Activated naive CD8-positive, alpha-beta T cell treated with anti-CD3 and anti-CD28 coated beads, Interleukin-2, amount 10 ng/mL, durations not matched to agents 7 days and 5 days (primary cell): ENCODE measurements around the gene HTR3D. TPM values are rescaled to one million over a fixed set of nuclear protein-coding genes. Genes with fewer than 3 reads are reported as not detected.
"Not testable (repeated sequence)": the region's sequence is repeated elsewhere in the genome, so short reads cannot be mapped to it uniquely, and the experiment has no call there.

Experiments used
- ATAC-seq: fragments of 150-1000 bp; cut with Tn5 transposase; one replicate; pipeline ENCODE4 v1.10.0; 2021; ENCODE audit warnings: low read depth, moderate library complexity
- POLR2A ChIA-PET: fragments of 350-600 bp; sonication (Branson Sonifier 250); formaldehyde crosslinking; loops from one replicate; lab custom pipeline; 2021; ENCODE audit warnings: antibody characterized with exemption; lab: Charles Lee
- DNase-seq: peaks from one replicate; pipeline ENCODE4 v3.0.0; 2021
- H3K27ac Mint-ChIP-seq: one replicate; pipeline ENCODE4 v1.8.0; 2022; ENCODE audit warnings: mild to moderate bottlenecking, mixed read lengths
- H3K27me3 Mint-ChIP-seq: one replicate; pipeline ENCODE4 v1.8.0; 2022; ENCODE audit warnings: mild to moderate bottlenecking, moderate library complexity, mixed read lengths
- H3K36me3 Mint-ChIP-seq: one replicate; pipeline ENCODE4 v1.8.0; 2021; ENCODE audit warnings: mild to moderate bottlenecking, mixed read lengths
- H3K4me1 Mint-ChIP-seq: one replicate; pipeline ENCODE4 v1.8.0; 2021; ENCODE audit warnings: mixed read lengths
- H3K4me3 Mint-ChIP-seq: one replicate; pipeline ENCODE4 v1.8.0; 2022; ENCODE audit warnings: mild to moderate bottlenecking, moderate library complexity, mixed read lengths
- H3K9me3 Mint-ChIP-seq: one replicate; pipeline ENCODE4 v1.8.0; 2021; ENCODE audit warnings: mixed read lengths
- total RNA-seq, 2 experiments: library from RNA; stranded (reverse); gene quantifications; one replicate each; pipeline ENCODE4 v1.2.3, GENCODE V29; 2021

HTR3D gene
- total RNA-seq, 2 experiments from 2014 or later: not detected

DNA sequence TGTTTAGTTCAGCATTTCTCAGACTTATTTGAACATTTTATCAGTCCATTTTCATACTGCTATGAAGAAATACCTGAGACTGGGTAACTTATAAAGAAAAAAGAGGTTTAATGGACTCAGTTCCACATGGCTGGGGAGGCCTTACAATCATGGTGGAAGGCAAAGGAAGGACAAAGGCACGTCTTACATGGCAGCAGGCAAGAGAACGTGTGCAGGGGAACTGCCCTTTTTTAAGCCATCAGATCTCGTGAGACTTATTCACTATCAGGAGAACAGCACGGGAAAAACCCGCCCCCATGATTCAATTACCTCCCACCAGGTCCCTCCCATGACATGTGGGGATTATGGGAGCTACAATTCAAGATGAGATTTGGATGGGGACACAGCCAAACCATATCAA is 6.3 kb upstream of the HTR3D start:
- H3K36me3 Mint-ChIP-seq, H3K27ac Mint-ChIP-seq, ATAC-seq, H3K9me3 Mint-ChIP-seq, H3K4me3 Mint-ChIP-seq, DNase-seq, H3K4me1 Mint-ChIP-seq, POLR2A ChIA-PET: not testable (repeated sequence)
- peaks cover 12% of the 10 kb centered on the region for H3K27me3 Mint-ChIP-seq

DNA sequence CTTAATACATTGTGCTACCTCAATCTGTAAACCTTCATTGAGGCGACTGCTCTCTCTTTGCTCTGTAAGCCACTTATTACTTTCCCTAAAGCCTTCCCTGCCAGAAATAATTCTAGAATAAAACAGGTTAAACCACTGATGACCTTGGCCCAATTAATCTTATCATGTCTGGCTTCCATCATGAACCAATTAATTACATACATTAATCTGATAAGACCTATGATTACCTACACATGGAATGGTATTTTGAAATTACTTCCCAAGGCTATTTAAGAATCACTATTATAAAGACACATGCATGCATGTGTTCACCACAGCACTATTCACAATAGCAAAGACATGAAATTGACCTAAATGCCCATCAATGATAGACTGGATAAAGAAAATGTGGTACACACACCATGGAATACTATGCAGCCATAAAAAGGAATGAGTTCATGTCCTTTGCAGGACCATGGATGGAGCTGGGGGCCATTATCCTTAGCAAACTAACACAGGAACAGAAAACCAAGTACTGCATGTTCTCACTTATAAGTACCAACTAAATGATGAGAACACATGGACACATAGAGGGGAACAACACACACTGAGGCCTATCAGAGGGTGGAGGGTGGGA is 3.2 kb upstream of the HTR3D start:
- H3K27ac Mint-ChIP-seq, H3K27me3 Mint-ChIP-seq, POLR2A ChIA-PET, H3K4me1 Mint-ChIP-seq, H3K4me3 Mint-ChIP-seq, H3K36me3 Mint-ChIP-seq, ATAC-seq, H3K9me3 Mint-ChIP-seq, DNase-seq: not testable (repeated sequence)

DNA sequence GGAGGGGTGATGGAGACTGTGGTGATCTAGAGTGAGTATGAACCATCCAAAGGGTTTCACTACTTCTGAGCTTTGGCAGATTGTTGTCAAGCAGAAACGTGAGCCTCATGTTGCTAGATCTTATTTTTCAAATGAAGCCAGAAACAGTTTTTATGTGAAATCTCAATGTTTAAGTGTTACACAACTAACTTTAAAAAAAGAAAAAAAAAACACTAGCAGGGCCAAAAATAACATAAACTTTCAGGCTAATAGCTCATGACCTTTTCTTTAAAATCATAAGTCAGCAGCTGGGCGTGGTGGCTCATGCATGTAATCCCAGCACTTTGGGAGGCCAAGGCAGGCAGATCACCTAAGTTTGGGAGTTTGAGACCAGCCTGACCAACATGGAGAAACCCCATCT is 2.1 kb upstream of the HTR3D start:
- no peak overlapping the region for H3K27ac Mint-ChIP-seq
- H3K27me3 Mint-ChIP-seq: peaks cover 7% of the 10 kb centered on the region
- DNase-seq (no peak), ATAC-seq (no peak)
- H3K4me3 Mint-ChIP-seq: no peak overlapping the region
- H3K4me1 Mint-ChIP-seq: no peaks in the 10 kb centered on the region
- POLR2A ChIA-PET: interaction anchor here (0.7 kb wide), 1 partner anchor 120 kb away, joined by 3 read pairs; no protein-coding TSS in a partner anchor
- H3K9me3 Mint-ChIP-seq: no peaks in the 10 kb centered on the region
- H3K36me3 Mint-ChIP-seq: no peaks in the 10 kb centered on the region

DNA sequence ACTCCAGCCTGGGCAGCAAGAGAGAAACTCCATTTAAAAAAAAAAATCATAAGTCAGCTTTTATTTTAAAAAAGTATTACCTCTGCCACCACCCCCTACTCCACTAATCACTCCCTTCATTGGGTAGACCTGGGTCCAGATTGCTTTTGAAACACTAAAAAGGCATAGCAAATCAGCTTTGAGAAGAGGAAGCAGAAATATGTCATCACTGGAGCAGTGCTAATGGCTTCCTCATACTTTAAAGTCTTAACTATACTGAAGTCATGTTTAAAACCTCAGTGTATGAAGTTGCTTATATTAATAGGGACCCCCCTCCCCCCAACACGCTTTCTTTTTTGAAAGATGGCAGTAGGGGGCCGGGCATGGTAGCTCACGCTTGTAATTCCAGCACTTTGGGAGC is 1.0 kb upstream of the HTR3D start:
- H3K27me3 Mint-ChIP-seq: peaks cover 7% of the 10 kb centered on the region

DNA sequence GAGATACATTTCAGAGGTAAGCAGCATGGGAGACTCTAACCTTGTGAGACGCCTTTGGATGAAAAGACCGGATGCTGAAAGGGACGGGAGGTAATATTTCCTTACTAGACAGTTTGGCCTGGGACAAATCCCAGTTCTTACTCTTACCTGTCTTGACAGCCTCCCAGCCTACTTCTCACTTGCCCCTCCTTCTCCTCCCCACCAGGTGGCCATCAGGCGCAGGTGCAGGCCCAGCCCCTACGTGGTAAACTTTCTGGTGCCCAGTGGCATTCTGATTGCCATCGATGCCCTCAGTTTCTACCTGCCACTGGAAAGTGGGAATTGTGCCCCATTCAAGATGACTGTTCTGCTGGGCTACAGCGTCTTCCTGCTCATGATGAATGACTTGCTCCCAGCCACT is 6.3 kb downstream of the HTR3D start:
- no peaks in the 10 kb centered on the region for H3K9me3 Mint-ChIP-seq
- no peaks in the 10 kb centered on the region for H3K36me3 Mint-ChIP-seq
- peaks cover 6% of the 10 kb centered on the region for H3K27me3 Mint-ChIP-seq
- H3K4me1 Mint-ChIP-seq: no peaks in the 10 kb centered on the region
- DNase-seq (no peak), ATAC-seq (no peak)
- POLR2A ChIA-PET: no interaction called here
- no peak overlapping the region for H3K27ac Mint-ChIP-seq
- H3K4me3 Mint-ChIP-seq: no peak overlapping the region

More for the DNA sequence above, 1.0 kb upstream of the HTR3D start:
- ATAC-seq (no peak), DNase-seq (no peak)
- Mint-ChIP-seq H3K4me1 (no peaks in the 10 kb centered on the region), H3K27ac (no peak overlapping the region), H3K4me3 (no peak overlapping the region), H3K36me3 (no peaks in the 10 kb centered on the region), H3K9me3 (no peaks in the 10 kb centered on the region)
- POLR2A ChIA-PET: no interaction called here

DNA sequence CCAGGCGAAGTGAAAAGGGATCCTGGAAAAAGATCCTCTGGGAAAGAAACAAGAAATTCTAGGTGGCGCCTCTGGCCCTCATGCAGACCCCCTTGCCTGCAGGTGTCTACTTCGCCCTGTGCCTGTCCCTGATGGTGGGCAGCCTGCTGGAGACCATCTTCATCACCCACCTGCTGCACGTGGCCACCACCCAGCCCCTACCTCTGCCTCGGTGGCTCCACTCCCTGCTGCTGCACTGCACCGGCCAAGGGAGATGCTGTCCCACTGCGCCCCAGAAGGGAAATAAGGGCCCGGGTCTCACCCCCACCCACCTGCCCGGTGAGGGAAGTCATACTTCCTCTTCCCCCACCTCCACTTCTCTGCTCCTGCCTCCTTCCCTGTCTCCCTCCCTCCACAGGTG is 6.8 kb downstream of the HTR3D start:
- H3K4me3 Mint-ChIP-seq, H3K27ac Mint-ChIP-seq, H3K9me3 Mint-ChIP-seq, H3K36me3 Mint-ChIP-seq, POLR2A ChIA-PET, ATAC-seq, H3K27me3 Mint-ChIP-seq, H3K4me1 Mint-ChIP-seq, DNase-seq: not testable (repeated sequence)

DNA sequence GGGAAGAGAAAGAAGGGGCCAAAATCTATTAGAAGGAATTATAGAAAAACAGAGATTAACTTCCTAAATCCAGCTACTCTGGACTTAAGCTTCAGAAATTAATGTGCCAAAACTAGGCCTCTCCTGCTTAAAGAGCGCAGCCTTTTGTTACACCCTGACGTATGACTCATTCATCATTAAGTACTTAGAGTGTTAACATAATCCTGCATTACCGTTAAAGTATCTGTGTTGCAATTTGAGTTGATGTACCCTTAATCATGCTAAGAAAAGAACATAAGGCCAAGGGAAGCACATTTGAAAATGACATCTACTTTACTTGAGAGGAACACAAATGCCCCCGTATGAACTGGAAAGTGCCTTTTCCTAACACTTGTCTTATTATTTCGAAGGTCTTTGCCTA is 7.9 kb downstream of the HTR3D start:
- POLR2A ChIA-PET: no interaction called here
- Mint-ChIP-seq H3K36me3 (no peaks in the 10 kb centered on the region), H3K27me3 (peaks cover 3% of the 10 kb centered on the region), H3K4me1 (no peaks in the 10 kb centered on the region), H3K9me3 (no peaks in the 10 kb centered on the region), H3K4me3 (no peak overlapping the region), H3K27ac (no peak overlapping the region)
- no peak for DNase-seq
- no peak for ATAC-seq

DNA sequence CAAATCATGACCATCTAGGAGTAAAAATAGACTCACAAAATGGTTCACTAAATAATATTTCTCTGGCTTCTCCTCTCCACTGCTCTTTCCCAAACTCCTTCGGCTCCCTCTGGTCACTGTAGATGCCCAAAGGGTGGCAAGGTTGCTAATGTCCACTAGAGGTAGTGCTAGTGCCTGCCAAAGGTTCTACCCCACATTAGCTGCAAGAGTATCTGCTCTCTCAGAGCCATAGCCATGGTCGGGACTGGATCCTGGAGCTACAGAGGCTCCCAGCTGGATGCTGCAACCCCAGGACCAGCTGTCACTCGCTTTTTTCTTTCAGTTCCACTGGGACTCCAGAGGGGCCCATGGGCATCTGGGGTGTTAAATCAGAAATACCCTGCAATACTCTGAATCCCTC is 8.5 kb downstream of the HTR3D start:
- DNase-seq: no peak
- Mint-ChIP-seq H3K4me1 (no peaks in the 10 kb centered on the region), H3K4me3 (no peak overlapping the region), H3K9me3 (no peaks in the 10 kb centered on the region), H3K27me3 (peaks cover 3% of the 10 kb centered on the region), H3K36me3 (no peaks in the 10 kb centered on the region), H3K27ac (no peak overlapping the region)
- no peak for ATAC-seq
- POLR2A ChIA-PET: no interaction called here

DNA sequence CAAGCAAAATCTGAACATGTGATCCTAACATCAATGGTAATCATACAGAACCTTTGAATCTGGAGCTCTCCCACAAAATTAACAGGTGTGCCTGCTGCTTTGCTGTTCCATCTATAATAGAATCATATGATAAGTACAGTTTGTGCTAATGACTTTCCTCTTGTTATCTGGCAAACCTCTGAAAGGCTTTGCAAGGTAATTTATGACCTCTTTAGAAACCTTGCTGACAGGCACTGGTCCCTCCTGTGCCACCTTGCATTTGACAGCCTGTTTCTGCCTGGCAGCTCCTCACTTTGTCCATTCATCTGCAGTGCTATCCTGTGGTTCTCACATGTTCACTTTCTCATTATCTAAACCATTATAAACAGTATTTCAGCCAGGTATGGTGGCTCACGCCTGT is 11.1 kb downstream of the HTR3D start:
- DNase-seq (no peak), ATAC-seq (no peak)
- Mint-ChIP-seq H3K4me1 (no peaks in the 10 kb centered on the region), H3K27me3 (peaks cover 3% of the 10 kb centered on the region), H3K36me3 (no peaks in the 10 kb centered on the region), H3K27ac (no peak overlapping the region), H3K9me3 (no peaks in the 10 kb centered on the region), H3K4me3 (no peak overlapping the region)
- POLR2A ChIA-PET: no interaction called here

DNA sequence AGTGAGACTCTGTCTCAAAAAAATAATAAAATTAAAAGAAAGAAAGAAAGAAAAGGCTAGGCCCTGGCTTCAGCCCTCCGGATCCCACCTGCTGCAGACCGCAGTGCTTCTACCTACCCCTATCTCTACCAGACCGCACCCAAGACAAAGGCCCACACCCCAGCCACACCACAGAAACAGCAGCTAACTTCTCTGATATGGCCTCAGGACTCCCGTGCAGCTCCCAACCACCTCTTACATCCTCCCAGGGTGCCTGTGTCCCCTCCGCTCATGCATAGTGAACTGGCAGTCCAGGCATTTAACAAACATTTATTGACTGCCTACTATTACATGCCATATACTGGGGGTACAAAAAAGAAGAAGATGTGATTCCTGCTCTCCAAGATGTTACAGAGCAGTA is 14.5 kb downstream of the HTR3D start:
- H3K4me1 Mint-ChIP-seq: no peaks in the 10 kb centered on the region
- ATAC-seq (no peak), DNase-seq (no peak)
- H3K27me3 Mint-ChIP-seq: peaks cover 3% of the 10 kb centered on the region
- POLR2A ChIA-PET: no interaction called here
- no peaks in the 10 kb centered on the region for H3K9me3 Mint-ChIP-seq
- no peaks in the 10 kb centered on the region for H3K36me3 Mint-ChIP-seq
- H3K27ac Mint-ChIP-seq: no peak overlapping the region
- no peak overlapping the region for H3K4me3 Mint-ChIP-seq

DNA sequence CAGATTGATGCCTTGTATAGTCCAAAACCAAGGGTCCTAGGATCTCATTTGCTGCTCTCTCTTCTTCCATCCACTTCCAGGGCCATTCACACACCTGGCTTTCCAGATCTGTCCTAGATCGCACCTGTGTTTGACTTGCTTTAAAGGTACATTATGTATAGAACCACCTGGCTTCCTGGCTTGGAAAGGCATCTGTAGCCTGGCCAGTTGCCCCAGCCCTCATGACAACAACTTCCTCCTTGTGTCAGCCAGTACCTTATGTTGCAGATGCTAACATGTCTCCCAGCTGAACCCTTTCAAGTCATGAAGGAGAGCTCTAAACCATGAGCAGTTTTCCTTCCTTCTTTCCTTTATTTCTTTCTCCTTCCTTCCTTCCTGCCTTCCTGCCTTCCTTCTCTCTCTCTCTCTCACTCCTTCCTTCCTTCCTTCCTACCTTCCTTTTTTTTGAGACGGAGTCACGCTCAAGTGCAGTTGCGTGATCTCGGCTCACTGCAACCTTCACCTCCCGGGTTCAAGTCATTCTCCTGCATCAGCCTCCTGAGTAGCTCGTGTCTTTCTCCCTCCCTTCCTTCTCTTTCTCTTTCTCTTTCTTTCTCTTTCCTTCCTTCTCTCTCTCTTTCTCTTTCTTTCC is 18.8 kb downstream of the HTR3D start:
- peaks cover 5% of the 10 kb centered on the region for H3K27me3 Mint-ChIP-seq
- no peak for ATAC-seq
- H3K36me3 Mint-ChIP-seq: no peaks in the 10 kb centered on the region
- no peak for DNase-seq
- no peaks in the 10 kb centered on the region for H3K4me1 Mint-ChIP-seq
- no peak overlapping the region for H3K27ac Mint-ChIP-seq
- POLR2A ChIA-PET: interaction anchor here (0.6 kb wide), 1 partner anchor 9 kb away, joined by 4 read pairs; no protein-coding TSS in a partner anchor
- no peaks in the 10 kb centered on the region for H3K9me3 Mint-ChIP-seq
- H3K4me3 Mint-ChIP-seq: no peak overlapping the region

DNA sequence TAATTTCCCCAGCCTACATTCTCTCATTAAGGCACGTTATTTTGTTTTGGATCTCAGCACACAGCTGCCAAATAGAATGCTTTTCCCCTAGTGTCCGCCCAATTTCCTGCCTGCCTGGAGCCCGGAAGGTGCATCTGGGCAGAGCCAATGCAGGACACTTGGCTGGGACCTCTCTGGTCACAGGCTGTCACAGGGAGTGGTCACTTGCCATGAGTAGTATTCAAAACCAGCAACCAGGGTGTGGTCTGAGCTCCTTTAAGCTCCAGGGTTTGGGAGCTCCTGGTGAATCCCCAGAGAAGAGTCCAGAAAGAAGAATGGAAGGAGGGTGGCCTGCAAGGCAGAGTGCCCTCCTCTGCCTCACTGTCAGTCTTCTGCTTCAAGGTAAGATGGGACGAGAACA is 21.2 kb downstream of the HTR3D start, which contains the start of gene HTR3C:
Gene HTR3C (plus strand): TSS at position 281 of the 400 bp plus-strand sequence. CDS start 34 bp downstream, at position 315.
- POLR2A ChIA-PET: no interaction called here
- DNase-seq (no peak), ATAC-seq (no peak)
- Mint-ChIP-seq H3K27ac (no peak within 1 kb of the TSS), H3K36me3 (no peaks in the 10 kb centered on the region), H3K9me3 (no peaks in the 10 kb centered on the region), H3K4me1 (no peaks in the 10 kb centered on the region), H3K27me3 (peaks cover 5% of the 10 kb centered on the region), H3K4me3 (no peak within 1 kb of the TSS)

DNA sequence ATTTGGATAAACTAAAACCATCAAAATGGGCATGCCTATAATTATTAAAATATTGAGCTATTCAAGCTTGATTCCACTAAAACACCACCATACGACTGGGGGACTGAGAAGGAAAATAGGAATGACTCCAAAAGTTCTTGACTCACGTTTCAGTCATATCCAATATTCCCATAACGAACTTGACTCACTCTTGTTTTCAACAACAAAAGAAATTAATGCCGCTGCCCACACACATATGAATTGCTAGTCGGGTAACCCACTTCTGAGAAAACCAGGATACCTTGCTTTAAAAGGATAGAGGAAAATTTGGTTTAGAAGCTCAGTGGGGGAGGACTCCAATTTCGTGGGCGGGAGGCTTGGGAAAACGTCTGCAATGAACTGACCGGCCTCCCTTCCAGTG is 26.5 kb downstream of the HTR3D start:
- Mint-ChIP-seq H3K27me3 (peaks cover 2% of the 10 kb centered on the region), H3K27ac (no peak overlapping the region)
- no peak for ATAC-seq

DNA sequence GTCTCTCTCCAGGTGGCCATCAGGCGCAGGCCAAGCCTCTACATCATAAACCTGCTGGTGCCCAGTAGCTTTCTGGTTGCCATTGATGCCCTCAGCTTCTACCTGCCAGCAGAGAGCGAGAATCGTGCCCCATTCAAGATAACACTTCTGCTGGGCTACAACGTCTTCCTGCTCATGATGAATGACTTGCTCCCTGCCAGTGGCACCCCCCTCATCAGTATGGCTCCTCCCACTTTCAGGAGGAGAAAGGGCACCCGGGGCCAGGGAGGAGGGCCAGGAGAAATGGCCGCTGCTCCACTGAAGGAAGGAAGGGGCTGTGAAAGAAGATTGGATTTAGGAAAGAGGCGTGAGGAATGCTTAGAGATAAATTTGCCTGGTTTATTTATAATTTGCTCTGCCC is 27.9 kb downstream of the HTR3D start:
- Mint-ChIP-seq H3K36me3 (no peaks in the 10 kb centered on the region), H3K4me3 (no peak overlapping the region), H3K9me3 (no peaks in the 10 kb centered on the region), H3K27ac (no peak overlapping the region), H3K27me3 (peaks cover 2% of the 10 kb centered on the region), H3K4me1 (no peaks in the 10 kb centered on the region)
- ATAC-seq: no peak
- POLR2A ChIA-PET: no interaction called here
- no peak for DNase-seq

More for the DNA sequence above, 26.5 kb downstream of the HTR3D start:
- no peak for DNase-seq
- H3K9me3 Mint-ChIP-seq: no peaks in the 10 kb centered on the region
- H3K4me1 Mint-ChIP-seq: no peaks in the 10 kb centered on the region
- H3K4me3 Mint-ChIP-seq: no peak overlapping the region
- no peaks in the 10 kb centered on the region for H3K36me3 Mint-ChIP-seq
- POLR2A ChIA-PET: no interaction called here
